Measurements from ENCODE around the gene P2RY6. TPM values are rescaled to one million over a fixed set of nuclear protein-coding genes. Genes with fewer than 3 reads are reported as not detected.

The P2RY6 gene
- total RNA-seq, 2 experiments from 2014 or later, result not detected

DNA sequence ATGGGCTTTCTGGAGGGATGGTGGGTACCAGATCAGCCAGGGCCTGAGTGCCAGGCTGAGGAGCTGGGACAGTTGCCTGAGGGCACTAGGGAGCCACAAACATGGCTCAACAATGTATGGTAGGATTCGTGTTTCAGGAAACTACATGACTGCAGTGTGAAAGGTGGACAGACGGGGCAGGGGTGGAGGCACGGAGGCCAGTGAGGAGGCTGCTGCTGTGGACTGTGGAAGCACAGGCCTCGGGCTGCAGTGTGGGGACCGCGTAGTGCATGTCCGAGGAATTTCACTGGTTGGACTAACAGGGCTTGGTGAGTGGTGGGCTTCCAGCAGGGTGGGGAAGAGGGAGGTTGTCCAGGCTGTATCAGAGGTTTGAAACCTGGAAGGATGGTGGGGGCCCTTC, 46.3 kb upstream of the P2RY6 start:
- peaks cover 2% of the 10 kb centered on the region for H3K27me3 Mint-ChIP-seq
- no peaks in the 10 kb centered on the region for H3K4me1 Mint-ChIP-seq (ENCODE audit: low read depth)

DNA sequence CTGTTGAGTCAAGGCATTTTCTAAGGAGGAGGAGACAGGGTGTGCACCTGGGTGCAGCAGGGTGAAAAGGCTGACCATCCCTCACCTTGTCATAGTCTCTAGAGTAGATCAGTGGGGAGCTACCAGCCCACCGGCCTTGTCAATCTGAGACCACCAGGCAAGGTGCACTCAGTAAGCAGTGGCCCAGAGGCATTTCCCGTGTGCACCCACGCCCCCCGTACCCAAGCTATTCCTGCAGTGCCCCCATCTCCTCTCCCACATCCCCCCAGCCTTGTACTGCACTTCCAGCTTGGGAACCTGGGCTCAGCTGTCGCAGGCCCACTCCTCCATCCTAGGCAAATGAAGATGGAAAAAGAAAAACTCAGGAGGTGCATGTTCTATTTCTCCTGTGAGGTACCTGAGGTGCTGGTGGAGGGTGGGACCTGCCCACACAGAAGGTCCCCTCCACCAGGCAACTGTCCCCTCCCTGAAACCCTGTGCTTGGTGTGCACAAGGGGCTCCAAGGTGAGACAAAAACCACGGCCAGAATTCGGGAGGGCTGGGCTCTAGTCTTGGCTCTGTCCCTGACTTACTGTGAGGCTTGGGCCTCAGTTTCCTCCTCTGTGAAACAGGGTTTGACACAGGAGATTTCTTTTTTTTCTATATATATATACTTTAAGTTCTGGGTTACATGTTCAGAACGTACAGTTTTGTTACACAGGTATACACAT, 45.7 kb upstream of the P2RY6 start:
- Histone ChIP-seq H3K9me3 (ENCODE audit: control insufficient read depth in 1 of 2, insufficient read depth in 1 of 2, low read length in 2 of 2) (no peaks in the 10 kb centered on the region), H3K27me3 (ENCODE audit: control insufficient read depth in 1 of 2, insufficient read depth in 2 of 2, low read length in 2 of 2) (peaks cover 0 to 3% of the 10 kb centered on the region in 2 experiments), H3K4me1 (ENCODE audit: insufficient read depth, low read length) (no peaks in the 10 kb centered on the region), H3K36me3 (ENCODE audit: insufficient read depth, low read length) (no peaks in the 10 kb centered on the region), H3K4me3 (ENCODE audit: low read length) (no peak overlapping the region), H3K27ac (ENCODE audit: low read depth in 1 of 2, low read length in 2 of 2) (no peak overlapping the region)
- ATAC-seq (ENCODE audit: poor library complexity), result no peak
- H3K27ac Mint-ChIP-seq, result no peak overlapping the region
- DNase-seq, result no peak
- ChIA-PET CTCF (no interaction called here), POLR2A (no interaction called here)
- H3K27me3 Mint-ChIP-seq, result no peaks in the 10 kb centered on the region
- no peaks in the 10 kb centered on the region for H3K36me3 Mint-ChIP-seq (ENCODE audit: low read depth)
- H3K4me3 Mint-ChIP-seq, result no peak overlapping the region
- no peaks in the 10 kb centered on the region for H3K4me1 Mint-ChIP-seq (ENCODE audit: low read depth)
- H3K9me3 Mint-ChIP-seq, result no peaks in the 10 kb centered on the region
- intact Hi-C loops (cut with DNase I, micrococcal nuclease), result no loop called here
- TF ChIP-seq, protein P1, sequence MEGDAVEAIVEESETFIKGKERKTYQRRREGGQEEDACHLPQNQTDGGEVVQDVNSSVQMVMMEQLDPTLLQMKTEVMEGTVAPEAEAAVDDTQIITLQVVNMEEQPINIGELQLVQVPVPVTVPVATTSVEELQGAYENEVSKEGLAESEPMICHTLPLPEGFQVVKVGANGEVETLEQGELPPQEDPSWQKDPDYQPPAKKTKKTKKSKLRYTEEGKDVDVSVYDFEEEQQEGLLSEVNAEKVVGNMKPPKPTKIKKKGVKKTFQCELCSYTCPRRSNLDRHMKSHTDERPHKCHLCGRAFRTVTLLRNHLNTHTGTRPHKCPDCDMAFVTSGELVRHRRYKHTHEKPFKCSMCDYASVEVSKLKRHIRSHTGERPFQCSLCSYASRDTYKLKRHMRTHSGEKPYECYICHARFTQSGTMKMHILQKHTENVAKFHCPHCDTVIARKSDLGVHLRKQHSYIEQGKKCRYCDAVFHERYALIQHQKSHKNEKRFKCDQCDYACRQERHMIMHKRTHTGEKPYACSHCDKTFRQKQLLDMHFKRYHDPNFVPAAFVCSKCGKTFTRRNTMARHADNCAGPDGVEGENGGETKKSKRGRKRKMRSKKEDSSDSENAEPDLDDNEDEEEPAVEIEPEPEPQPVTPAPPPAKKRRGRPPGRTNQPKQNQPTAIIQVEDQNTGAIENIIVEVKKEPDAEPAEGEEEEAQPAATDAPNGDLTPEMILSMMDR (IDR thresholded peaks at IDR 0.05), result no peak

More for the DNA sequence above, 46.3 kb upstream of the P2RY6 start:
- peaks cover 0 to 3% of the 10 kb centered on the region in 2 experiments for H3K27me3 ChIP-seq (ENCODE audit: control insufficient read depth in 1 of 2, insufficient read depth in 2 of 2, low read length in 2 of 2)
- no peak overlapping the region for H3K27ac Mint-ChIP-seq
- no peaks in the 10 kb centered on the region for H3K9me3 Mint-ChIP-seq
- no peaks in the 10 kb centered on the region for H3K36me3 Mint-ChIP-seq (ENCODE audit: low read depth)
- intact Hi-C loops (cut with DNase I, micrococcal nuclease), result no loop called here
- POLR2A ChIA-PET, result no interaction called here
- no peak overlapping the region for H3K4me3 Mint-ChIP-seq
- CTCF ChIA-PET, result no interaction called here
- H3K4me3 ChIP-seq (ENCODE audit: low read length), result no peak overlapping the region
- TF ChIP-seq, protein P1 (IDR thresholded peaks at IDR 0.05), result no peak
- no peaks in the 10 kb centered on the region for H3K9me3 ChIP-seq (ENCODE audit: control insufficient read depth in 1 of 2, insufficient read depth in 1 of 2, low read length in 2 of 2)
- DNase-seq (no peak), ATAC-seq (ENCODE audit: poor library complexity) (no peak)
- H3K27ac ChIP-seq (ENCODE audit: low read depth in 1 of 2, low read length in 2 of 2), result no peak overlapping the region
- H3K36me3 ChIP-seq (ENCODE audit: insufficient read depth, low read length), result no peaks in the 10 kb centered on the region
- H3K4me1 ChIP-seq (ENCODE audit: insufficient read depth, low read length), result no peaks in the 10 kb centered on the region

DNA sequence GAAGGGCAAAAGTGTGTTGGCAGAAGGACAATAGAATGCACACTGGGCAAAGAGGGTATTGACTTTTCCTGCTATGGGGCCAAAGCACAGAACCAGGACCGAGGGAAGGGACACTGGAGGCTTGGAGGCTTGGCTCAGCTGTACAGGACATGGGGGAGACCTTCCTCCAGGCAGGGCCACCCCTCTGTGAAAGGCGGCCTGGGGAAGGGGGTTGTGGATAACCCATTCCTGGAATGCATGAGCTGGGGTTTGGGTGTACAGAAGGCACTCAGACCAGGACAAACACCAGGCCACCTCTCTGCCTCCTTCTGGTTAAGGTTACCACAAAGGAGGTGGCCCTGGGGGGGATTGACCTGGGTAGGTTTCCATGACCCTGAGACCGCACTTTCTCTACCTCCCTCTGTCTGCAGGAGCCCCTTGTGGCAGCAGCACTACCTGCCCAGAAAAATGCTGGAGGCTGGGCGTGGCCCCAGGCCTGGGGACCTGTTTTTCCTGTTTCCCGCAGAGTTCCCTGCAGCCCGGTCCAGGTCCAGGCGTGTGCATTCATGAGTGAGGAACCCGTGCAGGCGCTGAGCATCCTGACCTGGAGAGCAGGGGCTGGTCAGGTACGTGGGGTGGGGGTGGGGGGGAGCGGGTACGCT, 44.4 kb upstream of the P2RY6 start:
- CTCF ChIA-PET, result no interaction called here
- Mint-ChIP-seq H3K27me3 (no peaks in the 10 kb centered on the region), H3K9me3 (no peaks in the 10 kb centered on the region), H3K36me3 (ENCODE audit: low read depth) (no peaks in the 10 kb centered on the region), H3K27ac (no peak overlapping the region), H3K4me1 (ENCODE audit: low read depth) (no peaks in the 10 kb centered on the region), H3K4me3 (no peak overlapping the region)
- TF ChIP-seq, protein P1 (IDR thresholded peaks at IDR 0.05), result no peak
- ATAC-seq (ENCODE audit: poor library complexity), result no peak
- peak in 1 of 14 experiments; percentile 14 for DNase-seq
- intact Hi-C loops (cut with DNase I, micrococcal nuclease), result no loop called here
- Histone ChIP-seq H3K27ac (ENCODE audit: low read depth in 1 of 2, low read length in 2 of 2) (no peak overlapping the region), H3K9me3 (ENCODE audit: control insufficient read depth in 1 of 2, insufficient read depth in 1 of 2, low read length in 2 of 2) (no peaks in the 10 kb centered on the region), H3K27me3 (ENCODE audit: control insufficient read depth in 1 of 2, insufficient read depth in 2 of 2, low read length in 2 of 2) (peaks cover 0 to 3% of the 10 kb centered on the region in 2 experiments), H3K4me3 (ENCODE audit: low read length) (no peak overlapping the region), H3K36me3 (ENCODE audit: insufficient read depth, low read length) (no peaks in the 10 kb centered on the region), H3K4me1 (ENCODE audit: insufficient read depth, low read length) (no peaks in the 10 kb centered on the region)
- POLR2A ChIA-PET, result no interaction called here
